Dedifferentiated amniotic fluid mesenchymal stem cell (primary cell): ENCODE data around the gene PAK1.
"Not testable (repeated sequence)": the region's sequence is repeated elsewhere in the genome, so short reads cannot be mapped to it uniquely, and the experiment has no call there.

ENCODE experiments used
- DNase-seq: peaks from one replicate; pipeline ENCODE4 v3.0.0-alpha.2; 2016; ENCODE audit errors: extremely low spot score

Gene PAK1

GRCh38 chr11:77473801-77474683 is at the start of gene PAK1:
Gene PAK1 (minus strand): TSS chr11:77474094. CDS start chr11:77392520, 81,574 bp downstream.
- DNase-seq, result peak; percentile 67

DNA sequence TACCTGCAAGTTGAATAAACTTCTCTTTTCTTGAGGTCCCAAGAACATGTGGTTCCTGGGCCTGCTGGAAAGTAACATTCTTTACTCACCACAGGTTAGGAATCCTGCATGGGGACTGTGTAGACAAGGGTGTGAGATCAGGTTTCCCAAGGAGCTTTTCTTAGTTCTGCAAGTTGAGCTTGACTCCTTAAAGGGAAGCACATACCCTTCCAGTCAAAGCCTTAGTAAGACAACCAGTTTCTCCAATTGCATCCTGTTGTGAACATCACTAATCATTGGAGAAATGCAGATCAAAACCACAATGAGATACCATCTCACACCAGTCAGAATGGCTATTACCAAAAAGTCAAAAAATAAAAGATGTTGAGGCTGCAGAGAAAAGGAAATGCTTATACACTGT is 48.3 kb upstream of the PAK1 start:
- no peak for DNase-seq

- no peak for DNase-seq
These were observed 46.0 kb upstream of the PAK1 start for GRCh38 chr11:77519847-77520246.

DNA sequence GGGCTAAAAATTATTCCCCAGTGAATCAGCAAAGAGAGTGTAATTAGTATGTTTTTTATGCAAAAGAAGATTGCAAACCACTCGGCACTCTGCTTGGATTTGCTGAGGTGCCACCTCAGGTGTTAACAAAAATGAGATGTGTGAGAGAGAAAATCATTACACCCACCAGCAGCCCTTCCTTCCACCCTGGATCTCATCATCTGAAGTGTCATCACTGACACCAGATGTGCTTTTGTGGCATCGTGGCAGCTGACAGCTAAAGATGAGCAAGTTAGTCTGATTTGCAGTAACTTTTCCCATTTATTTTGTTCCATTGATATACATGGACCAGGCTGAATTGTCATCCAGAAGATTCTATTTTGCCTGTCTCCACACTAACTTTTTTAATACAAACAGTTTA is 44.6 kb upstream of the PAK1 start:
- no peak for DNase-seq

GRCh38 chr11:77517753-77518152 is 43.9 kb upstream of the PAK1 start:
- DNase-seq, result no peak

DNA sequence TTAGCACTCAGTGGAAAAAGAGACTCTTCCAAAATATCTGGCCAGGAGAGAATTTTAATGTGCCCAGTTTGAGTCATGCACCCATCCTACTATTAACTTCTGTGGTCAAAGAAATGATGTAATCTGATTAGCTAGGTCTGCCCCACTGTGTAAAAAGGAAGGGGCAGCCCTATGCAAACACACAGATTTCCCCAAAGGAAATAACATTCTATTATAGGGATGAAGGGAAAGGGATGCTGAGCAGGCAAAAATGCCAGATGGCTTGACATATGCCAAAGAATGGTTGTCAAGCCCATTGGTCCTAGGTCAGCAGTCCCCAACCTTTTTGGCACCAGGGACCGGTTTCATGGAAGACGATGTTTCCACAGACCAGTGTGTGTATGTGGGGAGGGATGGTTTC is 43.3 kb upstream of the PAK1 start:
- DNase-seq, result no peak

DNA sequence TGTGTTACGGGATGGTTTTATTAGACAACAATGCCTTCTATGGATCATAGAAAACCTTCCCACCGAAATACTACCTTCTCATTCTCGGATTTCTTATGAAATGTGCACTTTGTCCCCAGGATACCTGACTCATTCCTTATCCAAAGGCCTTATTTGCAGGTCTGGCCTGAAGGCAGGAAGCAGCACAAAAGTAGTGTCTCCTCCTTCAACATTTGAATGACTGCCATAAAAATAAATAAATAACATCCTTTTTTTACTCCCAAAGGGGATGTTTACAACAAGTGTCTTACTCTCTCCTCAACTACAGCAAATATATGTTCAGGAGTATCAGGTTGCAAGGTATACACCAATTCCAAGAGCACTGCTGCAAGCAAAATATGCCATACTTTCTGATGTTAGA is 41.6 kb upstream of the PAK1 start:
- DNase-seq, result no peak

DNA sequence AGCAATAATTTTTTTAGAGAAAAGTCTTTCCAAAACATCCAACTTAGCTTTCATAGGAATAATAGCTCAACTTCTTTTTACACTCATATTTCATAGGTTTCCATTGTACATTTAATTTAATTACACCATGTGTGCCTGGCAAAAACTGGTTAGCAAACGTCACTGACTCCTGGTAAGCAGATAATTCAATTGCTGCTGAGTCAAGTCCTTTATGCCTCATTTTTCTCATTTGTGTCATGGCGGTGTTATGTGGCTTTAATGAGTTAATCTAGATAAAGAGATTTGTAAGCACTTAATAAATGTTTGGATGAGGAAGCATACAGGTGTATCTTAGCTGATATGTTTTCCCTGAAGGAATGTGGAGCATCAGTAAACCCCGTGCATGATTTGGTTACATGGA is 41.2 kb upstream of the PAK1 start:
- no peak for DNase-seq

DNA sequence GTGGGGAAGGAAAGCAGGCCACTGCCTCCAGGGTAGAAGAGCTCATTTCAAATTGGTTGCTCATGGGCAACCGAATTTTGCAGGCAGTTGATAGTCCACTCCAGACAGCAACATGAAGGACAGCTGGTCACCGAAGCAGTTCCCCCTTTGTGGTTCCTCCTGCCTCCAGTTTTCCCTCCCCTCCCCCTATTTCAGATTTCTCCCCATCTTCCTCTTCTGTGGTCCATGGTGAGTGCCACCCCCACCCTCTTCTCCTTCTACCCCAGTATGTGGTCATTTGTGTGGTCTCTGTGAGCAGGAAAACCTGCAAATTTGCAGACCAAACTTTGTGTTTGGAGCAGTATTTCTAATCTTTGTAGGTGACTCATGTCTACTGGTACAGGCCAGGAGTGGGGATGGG is 38.2 kb upstream of the PAK1 start:
- DNase-seq, result no peak

DNA sequence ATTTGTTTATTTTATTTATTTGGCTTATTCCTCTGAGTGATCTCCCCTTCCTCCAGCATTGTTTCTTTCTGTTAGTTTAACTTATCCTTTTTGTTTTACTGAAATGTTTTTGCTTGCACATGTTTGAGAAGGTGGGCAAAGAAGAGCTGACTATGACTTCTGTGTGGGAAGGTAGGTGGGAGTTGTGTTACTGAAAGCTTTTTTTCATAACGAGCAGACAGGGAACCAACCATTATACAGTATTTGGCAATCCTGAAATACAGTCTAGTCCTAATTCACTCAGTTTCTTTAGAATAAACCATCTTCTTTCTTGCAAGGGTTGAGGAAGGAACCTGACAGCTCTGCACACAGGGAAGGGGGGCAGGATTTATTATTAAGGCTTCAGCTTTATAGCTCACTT is 37.0 kb upstream of the PAK1 start:
- no peak for DNase-seq

DNA sequence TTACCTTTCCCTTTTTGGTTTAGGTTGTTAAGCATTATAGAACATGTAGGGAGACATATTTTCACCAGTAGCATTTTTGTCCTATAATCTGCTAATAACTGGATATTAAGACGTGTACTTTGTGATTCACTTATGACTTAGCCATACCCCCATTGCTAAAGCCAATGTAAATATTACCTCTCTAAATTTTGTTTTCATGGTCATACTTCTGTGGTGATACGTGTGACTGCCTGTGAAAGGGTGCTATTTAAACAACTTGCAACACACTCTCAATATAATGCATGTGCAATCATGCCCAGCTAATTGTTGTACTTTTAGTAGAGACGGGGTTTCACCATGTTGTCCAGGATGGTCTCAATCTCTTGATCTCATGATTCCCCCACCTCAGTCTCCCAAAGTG is 36.2 kb upstream of the PAK1 start:
- DNase-seq, result no peak

DNA sequence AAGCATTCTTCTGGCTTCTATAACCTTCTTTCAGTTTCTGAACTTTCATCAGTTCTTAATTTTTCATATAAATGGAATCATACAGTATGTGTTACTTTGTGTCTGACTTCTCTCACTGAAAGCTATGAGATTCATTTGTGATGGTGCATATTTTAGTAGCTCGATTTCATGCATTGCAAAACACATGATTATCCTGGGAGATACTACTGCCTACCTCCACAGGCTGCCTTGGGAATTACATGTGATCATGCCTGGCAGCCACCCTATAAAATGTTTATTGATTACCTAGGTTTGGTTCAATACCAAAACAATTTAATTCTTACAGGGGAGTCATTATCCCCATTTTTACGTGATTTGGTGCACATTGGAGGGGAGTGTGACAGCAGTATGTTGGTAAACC is 34.1 kb upstream of the PAK1 start:
- DNase-seq, result no peak

DNA sequence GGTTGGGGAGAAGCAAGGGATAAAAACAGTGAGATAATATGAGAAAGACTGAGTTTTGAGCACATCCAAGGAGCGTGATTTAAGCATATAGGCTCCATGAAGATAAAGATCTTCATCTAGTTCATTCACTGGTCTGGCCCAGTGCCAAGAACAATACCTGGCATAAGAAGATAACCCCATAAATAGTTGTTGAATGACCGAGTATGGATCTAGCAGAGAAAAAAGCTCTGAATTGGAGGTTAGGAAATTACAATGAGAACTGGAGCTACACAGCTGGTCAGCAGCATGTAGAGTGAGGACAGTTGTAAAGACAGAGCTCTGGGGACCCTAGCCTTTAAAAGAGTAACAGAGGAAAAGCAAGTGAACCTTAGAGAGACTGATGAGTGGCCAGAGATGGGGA is 33.0 kb upstream of the PAK1 start:
- no peak for DNase-seq

- no peak for DNase-seq
These were observed 32.1 kb upstream of the PAK1 start for GRCh38 chr11:77505956-77506355.

- DNase-seq, result peak; percentile 20
These were observed 29.1 kb upstream of the PAK1 start for GRCh38 chr11:77503006-77503405.

DNA sequence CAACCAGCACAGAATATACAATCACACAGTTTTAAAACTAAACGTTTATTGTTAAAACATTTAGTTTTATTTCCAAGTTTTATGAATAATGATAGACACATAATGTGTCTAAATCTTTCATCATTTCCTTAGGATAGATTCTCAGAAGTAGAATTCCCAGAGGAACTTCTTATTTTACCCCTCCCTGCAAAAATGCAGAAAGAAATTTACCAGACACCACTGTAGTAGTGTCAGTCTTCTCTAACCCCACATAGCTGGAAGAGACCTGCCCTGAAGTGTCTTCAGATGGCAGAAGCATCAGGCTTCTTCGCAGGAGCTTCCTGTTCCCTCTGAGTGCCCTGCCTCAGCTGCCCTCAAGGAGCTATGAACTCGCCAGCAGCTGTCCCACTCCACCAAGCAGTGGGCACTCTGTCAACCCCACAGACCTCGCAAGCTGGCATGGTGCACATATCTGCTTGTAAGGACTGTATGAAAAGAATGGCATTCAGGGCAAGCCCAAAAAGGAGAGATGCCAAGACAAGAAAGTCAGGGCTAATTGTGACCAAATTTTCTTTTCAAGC is 28.5 kb upstream of the PAK1 start:
- DNase-seq, result no peak

DNA sequence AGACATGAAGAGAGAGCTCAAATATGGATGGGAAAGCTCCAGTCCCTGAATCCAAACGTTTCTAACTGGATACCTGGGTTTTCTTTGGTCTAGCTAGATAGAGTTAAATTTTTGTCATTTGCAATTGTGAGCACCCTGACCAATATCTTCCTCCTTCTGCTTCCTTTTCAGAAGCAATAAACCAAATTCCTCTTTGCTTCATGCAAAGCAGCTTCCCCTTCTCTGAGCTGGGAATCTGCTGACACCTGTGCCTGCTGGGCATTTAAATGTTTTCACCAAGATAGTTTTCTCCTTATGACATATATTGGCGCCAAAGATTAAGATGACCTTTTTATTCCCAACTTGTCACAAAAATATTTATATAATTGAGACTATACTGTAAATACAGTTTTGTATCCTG is 27.9 kb upstream of the PAK1 start:
- no peak for DNase-seq

DNA sequence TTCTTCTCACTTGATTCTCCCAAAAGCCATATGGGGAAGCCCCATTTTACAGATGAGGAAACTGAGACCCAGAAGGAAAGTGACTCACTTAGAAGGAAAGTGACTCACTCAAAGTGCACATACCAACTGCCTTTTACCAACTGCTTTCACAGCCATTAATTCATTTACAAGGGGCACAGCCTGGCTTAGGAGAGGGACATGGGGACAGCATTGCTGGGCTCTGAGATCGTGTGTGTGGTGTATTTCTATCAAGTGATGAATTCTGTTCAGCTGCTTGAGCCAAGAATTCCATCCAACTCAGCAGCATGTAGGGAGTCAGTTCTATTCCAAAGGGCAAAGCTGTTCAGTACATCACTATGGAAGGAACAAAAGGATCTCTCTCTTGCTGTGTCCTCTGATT is 23.5 kb upstream of the PAK1 start:
- DNase-seq, result no peak

- DNase-seq, result no peak
These were observed 21.6 kb upstream of the PAK1 start for GRCh38 chr11:77495526-77495925.

DNA sequence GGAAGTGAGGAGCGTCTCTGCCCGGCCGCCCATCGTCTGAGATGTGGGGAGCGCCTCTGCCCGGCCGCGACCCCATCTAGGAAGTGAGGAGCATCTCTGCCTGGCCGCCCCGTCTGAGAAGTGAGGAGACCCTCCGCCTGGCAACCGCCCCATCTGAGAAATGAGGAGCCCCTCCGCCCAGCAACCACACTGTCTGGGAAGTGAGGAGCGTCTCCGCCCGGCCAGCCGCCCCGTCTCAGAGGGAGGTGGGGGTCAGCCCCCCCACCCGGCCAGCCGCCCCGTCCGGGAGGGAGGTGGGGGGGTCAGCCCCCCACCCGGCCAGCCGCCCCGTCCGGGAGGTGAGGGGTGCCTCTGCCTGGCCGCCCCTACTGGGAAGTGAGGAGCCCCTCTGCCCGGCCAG is 16.1 kb upstream of the PAK1 start:
- DNase-seq, result not testable (repeated sequence)

- DNase-seq, result no peak
These were observed 13.9 kb upstream of the PAK1 start for GRCh38 chr11:77487790-77488189.

DNA sequence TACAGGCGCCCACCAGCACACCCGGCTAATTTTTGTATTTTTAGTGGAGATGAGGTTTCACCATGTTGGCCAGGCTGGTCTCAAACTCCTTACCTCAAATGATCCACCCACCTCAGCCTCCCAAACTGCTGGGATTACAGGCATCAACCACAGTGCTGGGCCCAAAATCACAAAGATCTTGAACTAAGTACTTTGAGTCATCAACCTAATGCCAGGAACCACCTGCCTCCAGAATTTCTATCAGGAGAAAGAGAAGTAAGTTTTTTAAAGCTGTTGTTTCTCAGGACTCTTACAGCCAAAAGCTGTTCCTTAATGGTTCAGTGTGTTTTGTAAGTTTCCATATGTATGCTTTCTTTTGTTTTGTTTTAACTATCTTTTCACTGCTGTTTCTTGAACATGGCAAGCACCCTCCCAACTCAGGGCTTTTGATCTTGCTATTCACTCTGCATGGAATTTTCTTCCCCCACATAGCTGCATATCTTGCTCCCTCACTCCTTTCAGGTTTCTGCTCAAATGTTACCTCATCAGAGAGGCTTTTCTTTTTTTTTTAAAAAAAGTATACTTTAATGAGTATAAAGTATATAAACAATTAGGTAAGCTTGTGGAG is 6.0 kb upstream of the PAK1 start:
- DNase-seq, result no peak

GRCh38 chr11:77475206-77475605 is 1.3 kb upstream of the PAK1 start:
- no peak for DNase-seq
